Skeletal muscle tissue (tissue), 4 donors: ENCODE results near the gene SLC44A1. TPM values are rescaled to one million over a fixed set of nuclear protein-coding genes. Genes with fewer than 3 reads are reported as not detected.
A peak's percentile ranks its signal among the peaks of the same experiment; 100 is the strongest.

Experiments used
- H3K27ac ChIP-seq: one replicate; pipeline ENCODE4 v1.7.0; 2013; ENCODE audit warnings: mild to moderate bottlenecking, low read depth, low read length, inconsistent platforms
- H3K27me3 ChIP-seq, 3 donors: one replicate each; pipeline ENCODE4 v1.7.0; 2013; ENCODE audit warnings: low read length in 3 of 3; ENCODE audit not compliant: control insufficient read depth in 3 of 3, insufficient read depth in 3 of 3
- H3K36me3 ChIP-seq, 3 donors: one replicate each; pipeline ENCODE4 v1.7.0; 2013; ENCODE audit warnings: low read length in 3 of 3; ENCODE audit not compliant: control insufficient read depth in 3 of 3, insufficient read depth in 3 of 3
- H3K4me1 ChIP-seq, 3 donors: one replicate each; pipeline ENCODE4 v1.7.0; 2013; ENCODE audit warnings: low read length in 3 of 3, mild to moderate bottlenecking in 3 of 3; ENCODE audit not compliant: control insufficient read depth in 3 of 3, insufficient read depth in 3 of 3
- H3K4me3 ChIP-seq, 3 donors: one replicate each; pipeline ENCODE4 v1.7.0; 2013; ENCODE audit warnings: low read length in 3 of 3
- H3K9ac ChIP-seq, 3 donors: one replicate each; pipeline ENCODE4 v1.7.0; 2013; ENCODE audit warnings: low read length in 3 of 3, mild to moderate bottlenecking in 3 of 3, moderate library complexity in 2 of 3, low read depth in 1 of 3
- H3K9me3 ChIP-seq, 3 donors: one replicate each; pipeline ENCODE4 v1.7.0; 2013; ENCODE audit warnings: low read length in 3 of 3; ENCODE audit not compliant: control insufficient read depth in 3 of 3
- total RNA-seq: library from RNA; depleted of rRNA; stranded (reverse); fragments of >200 nt; gene quantifications from one replicate; pipeline ENCODE4 v1.2.3, GENCODE V29; 2014
- donor health status: Osteomylitis.

Gene SLC44A1
- total RNA-seq, 1 donor from 2014 or later, result 14.6 TPM

DNA sequence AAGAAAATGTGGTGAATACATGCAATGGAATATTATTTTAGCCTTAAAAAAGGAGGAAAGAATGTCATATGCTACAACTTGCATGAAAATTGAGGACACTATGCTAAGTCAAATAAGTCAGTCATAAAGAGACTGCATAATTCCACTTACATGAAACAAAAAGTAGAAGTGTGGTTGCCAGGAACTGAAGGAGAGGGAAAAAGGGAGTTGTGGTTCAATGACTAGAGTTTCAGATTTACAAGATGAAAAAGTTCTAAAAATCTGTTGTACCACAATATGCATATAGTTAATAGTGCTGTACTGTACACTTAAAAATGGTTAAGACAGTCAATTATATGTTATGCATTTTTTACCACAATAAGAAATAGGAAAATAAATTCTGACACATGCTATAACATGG lies 95.4 kb downstream of the SLC44A1 start:
- H3K36me3 ChIP-seq, result peaks cover 3 to 8% (median 5%) of the 10 kb centered on the region in 3 donors
- H3K9me3 ChIP-seq, result no peaks in the 10 kb centered on the region
- no peaks in the 10 kb centered on the region for H3K27me3 ChIP-seq
- H3K27ac ChIP-seq, result no peak overlapping the region
- H3K9ac ChIP-seq, result no peak overlapping the region
- H3K4me1 ChIP-seq, result no peaks in the 10 kb centered on the region
- no peak overlapping the region for H3K4me3 ChIP-seq

DNA sequence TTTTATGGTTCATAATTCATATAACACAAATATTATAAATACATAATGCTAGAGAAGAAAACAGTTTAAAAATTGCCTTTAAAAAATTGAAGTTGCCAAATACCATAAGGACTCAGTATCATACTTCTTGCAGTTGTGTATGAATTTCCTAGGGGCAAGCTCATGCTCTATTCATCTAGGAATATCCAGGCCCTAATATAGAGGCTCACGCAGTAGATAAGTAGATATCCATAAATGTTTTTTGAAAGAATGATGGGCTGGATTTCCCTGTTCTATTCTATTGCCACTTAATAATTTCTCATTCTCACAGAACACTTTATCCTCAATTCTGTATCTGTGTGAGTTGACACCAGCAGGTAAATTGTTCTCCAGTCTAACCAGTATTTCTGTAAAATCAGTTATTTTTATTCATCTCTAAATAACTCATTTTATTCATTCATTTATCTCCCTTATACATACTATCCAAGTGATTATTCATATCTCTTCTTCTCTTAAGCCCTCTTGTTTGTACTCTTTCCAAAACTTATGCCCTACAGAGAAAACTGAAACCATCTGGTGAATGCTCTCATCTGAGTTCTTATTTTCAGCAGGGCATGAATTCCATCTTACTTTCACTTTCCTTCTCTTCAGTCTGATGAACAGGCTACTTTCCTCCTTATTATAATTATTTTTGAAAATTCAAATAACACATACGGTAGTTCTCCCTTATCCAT lies 97.1 kb downstream of the SLC44A1 start:
- no peaks in the 10 kb centered on the region for H3K27me3 ChIP-seq
- H3K36me3 ChIP-seq, result peaks cover under 1 to 4% (median 2%) of the 10 kb centered on the region in 3 donors
- H3K9ac ChIP-seq, result no peak overlapping the region
- H3K4me3 ChIP-seq, result peak overlapping the region in 2 of 3 donors; percentile 18 to 27
- no peak overlapping the region for H3K27ac ChIP-seq
- H3K4me1 ChIP-seq, result no peaks in the 10 kb centered on the region
- H3K9me3 ChIP-seq, result no peaks in the 10 kb centered on the region

DNA sequence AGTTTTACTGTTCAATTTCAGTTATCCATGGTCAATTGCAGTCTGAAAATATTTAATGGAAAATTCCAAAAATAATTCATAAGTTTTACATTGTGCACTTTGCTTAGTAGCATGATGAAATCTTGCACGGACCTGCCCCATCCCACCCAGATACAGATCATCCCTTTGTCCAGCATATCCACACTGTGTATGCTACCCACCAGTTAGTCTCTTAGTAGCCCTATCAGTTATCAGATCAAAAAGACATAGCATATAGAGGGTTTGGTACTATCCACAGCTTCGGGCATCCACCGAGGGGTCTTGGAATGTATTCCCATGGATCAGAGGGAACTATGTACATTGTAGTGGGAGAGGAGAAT lies 97.7 kb downstream of the SLC44A1 start:
- H3K4me3 ChIP-seq, result peak overlapping the region in 1 of 3 donors; percentile 18
- H3K9me3 ChIP-seq, result no peaks in the 10 kb centered on the region
- H3K27ac ChIP-seq, result no peak overlapping the region
- no peak overlapping the region for H3K9ac ChIP-seq
- H3K4me1 ChIP-seq, result no peaks in the 10 kb centered on the region
- H3K27me3 ChIP-seq, result no peaks in the 10 kb centered on the region
- peaks cover 0 to 3% (median 0%) of the 10 kb centered on the region in 3 donors for H3K36me3 ChIP-seq

DNA sequence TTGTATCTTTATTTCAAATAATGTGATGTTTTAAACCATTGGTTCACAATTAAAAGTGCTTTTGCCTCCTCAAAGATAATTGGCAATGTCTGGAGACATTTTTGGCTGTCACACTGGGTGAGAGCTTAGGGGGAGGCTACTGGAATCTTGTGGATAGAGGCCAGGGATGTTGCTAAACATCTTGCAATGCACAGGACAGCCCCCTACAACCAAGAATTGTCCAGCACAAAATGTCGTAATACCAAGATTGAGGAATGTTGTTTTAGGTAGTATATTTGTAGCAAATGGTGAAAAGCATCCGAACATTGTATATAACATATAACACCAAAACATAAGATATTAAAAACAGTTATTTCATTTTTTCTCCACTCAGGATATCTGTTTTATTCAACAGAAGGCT lies 99.8 kb downstream of the SLC44A1 start:
- Histone ChIP-seq H3K4me3 (no peak overlapping the region), H3K9ac (no peak overlapping the region), H3K4me1 (no peaks in the 10 kb centered on the region), H3K27ac (no peak overlapping the region), H3K36me3 (no peaks in the 10 kb centered on the region), H3K9me3 (no peaks in the 10 kb centered on the region), H3K27me3 (no peaks in the 10 kb centered on the region)

DNA sequence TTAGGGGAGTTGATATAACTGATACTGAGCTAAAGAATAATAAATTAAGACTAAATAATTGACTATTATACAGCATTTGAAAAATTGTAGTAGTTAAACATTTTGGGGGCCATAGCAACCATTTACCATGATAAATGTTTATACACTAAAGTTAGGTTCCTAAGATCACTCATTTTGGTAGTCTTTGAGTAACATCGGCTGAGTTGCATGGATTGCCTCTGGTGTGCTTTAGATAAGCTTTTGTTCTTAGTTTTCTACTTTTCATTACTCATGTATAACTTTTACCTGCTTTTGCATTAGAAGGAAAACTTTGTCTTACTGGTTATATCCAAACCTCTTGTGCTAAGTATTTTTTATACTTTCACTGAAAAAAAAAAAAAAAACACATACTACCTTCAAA lies 101.2 kb downstream of the SLC44A1 start:
- H3K9ac ChIP-seq, result no peak overlapping the region
- no peaks in the 10 kb centered on the region for H3K4me1 ChIP-seq
- H3K27me3 ChIP-seq, result no peaks in the 10 kb centered on the region
- peaks cover 0 to 4% (median 0%) of the 10 kb centered on the region in 3 donors for H3K36me3 ChIP-seq
- H3K27ac ChIP-seq, result no peak overlapping the region
- no peaks in the 10 kb centered on the region for H3K9me3 ChIP-seq
- no peak overlapping the region for H3K4me3 ChIP-seq

DNA sequence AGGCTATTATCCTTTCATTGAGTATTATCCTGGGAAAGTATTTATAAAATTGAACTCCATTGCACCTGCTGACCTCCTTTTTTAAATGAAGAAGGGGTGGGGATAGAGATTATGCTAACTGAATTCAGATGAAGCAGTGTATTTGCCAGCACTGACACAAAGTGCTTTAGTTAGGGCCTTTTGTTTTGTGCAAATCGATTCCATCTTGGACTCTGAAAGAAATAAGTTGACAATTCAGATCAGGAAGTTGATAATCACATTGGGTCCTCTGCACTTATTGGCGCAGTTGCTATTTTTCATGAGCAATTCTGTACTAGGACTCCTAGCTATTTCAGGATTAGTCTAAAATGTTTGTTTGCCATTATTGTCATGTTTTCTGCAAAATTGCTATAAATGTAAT lies 101.8 kb downstream of the SLC44A1 start:
- H3K9me3 ChIP-seq, result no peaks in the 10 kb centered on the region
- H3K27me3 ChIP-seq, result no peaks in the 10 kb centered on the region
- no peaks in the 10 kb centered on the region for H3K4me1 ChIP-seq
- H3K36me3 ChIP-seq, result peaks cover 0 to 4% (median 0%) of the 10 kb centered on the region in 3 donors
- no peak overlapping the region for H3K27ac ChIP-seq
- H3K4me3 ChIP-seq, result no peak overlapping the region
- no peak overlapping the region for H3K9ac ChIP-seq

DNA sequence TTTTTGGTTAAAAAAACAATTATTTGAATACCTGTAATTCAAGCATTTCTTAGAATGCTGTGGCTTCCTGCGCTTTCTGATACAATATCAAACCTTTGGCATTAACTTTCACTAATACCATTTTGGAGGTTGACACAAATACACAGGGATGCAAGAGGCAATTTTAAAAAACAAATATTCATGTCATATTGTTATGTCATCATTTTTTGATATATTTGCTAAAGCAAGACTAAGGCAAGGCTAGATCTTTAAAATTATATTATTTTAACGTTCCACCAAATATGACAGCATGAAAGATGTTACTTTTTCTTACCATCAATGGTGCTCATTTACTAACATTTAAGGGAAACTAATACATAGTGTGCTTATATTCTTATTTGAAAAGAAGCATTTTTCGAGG lies 110.0 kb downstream of the SLC44A1 start:
- Histone ChIP-seq H3K9me3 (no peaks in the 10 kb centered on the region), H3K4me1 (no peaks in the 10 kb centered on the region), H3K4me3 (no peak overlapping the region), H3K27me3 (no peaks in the 10 kb centered on the region), H3K27ac (no peak overlapping the region), H3K9ac (no peak overlapping the region), H3K36me3 (peaks cover 0 to 7% (median 0%) of the 10 kb centered on the region in 3 donors)

DNA sequence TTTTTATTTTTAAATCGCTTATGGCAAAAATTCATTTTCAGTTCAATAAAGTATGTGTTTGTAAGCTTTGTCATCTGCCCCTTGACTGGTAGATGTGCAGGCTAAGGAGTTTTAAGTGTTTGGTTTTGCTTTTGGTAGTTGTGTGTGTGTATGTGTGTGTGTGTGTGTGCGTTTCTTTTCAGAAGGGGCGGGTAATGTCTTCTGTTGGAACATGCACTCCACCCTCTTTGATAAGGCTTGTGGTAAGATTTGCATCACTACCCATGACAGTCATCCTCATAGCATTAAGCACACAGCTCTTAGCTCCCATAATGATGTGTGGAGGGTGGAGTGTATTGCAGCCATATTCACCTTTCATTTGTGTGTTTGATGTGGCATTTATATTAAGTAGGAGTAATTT lies 111.3 kb downstream of the SLC44A1 start:
- Histone ChIP-seq H3K27me3 (no peaks in the 10 kb centered on the region), H3K36me3 (peaks cover 0 to 4% (median 3%) of the 10 kb centered on the region in 3 donors), H3K4me3 (no peak overlapping the region), H3K27ac (no peak overlapping the region), H3K9me3 (no peaks in the 10 kb centered on the region), H3K4me1 (no peaks in the 10 kb centered on the region), H3K9ac (no peak overlapping the region)

DNA sequence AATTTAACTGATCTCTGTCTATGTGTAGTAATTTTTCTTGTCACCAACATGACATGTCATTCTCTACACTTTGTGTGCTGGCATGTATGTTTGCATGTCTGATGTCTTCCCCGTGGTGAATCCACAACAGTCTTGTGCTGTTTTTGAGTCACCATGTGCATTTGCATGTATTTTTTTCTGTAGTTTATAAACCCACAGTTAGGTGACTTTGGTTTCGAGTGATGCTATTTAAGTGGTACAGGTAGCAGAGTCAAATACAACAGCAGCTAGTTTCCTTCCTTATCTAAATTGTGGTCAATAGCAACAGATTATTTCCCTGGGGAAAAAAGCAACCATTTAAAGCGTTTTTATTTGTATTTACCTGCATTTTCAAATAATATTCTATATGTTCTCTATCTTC lies 113.5 kb downstream of the SLC44A1 start:
- Histone ChIP-seq H3K4me1 (no peaks in the 10 kb centered on the region), H3K4me3 (no peak overlapping the region), H3K9ac (no peak overlapping the region), H3K36me3 (peaks cover 0 to 14% (median 7%) of the 10 kb centered on the region in 3 donors), H3K27ac (no peak overlapping the region), H3K9me3 (no peaks in the 10 kb centered on the region), H3K27me3 (no peaks in the 10 kb centered on the region)

DNA sequence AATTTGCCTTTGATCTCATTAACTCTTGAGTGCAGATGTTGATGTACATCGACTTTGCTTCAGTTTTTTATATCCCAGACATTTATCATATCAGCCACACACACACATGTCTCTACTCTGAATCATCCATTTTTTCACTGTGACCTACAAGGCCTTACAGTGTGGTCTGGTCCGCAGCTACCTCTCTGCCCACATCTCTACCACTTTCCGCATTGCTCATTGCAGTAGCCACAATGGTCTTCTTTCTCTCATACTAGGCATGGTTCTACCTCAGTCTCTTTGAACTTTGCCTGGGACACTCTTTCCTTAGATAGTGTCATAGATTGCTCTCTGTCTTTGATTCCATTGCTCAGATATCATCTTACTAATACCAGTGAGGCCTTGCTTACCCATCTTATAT lies 115.4 kb downstream of the SLC44A1 start:
- Histone ChIP-seq H3K4me1 (no peaks in the 10 kb centered on the region), H3K27ac (no peak overlapping the region), H3K27me3 (no peaks in the 10 kb centered on the region), H3K4me3 (no peak overlapping the region), H3K9ac (no peak overlapping the region), H3K36me3 (peaks cover 0 to 21% (median 10%) of the 10 kb centered on the region in 3 donors), H3K9me3 (no peaks in the 10 kb centered on the region)
